ENCODE results near the gene DHX40. TPM values are rescaled to one million over a fixed set of nuclear protein-coding genes. Genes with fewer than 3 reads are reported as not detected.

The DHX40 gene
- polyA plus RNA-seq, 1 donor (not counting 4 experiments of a cell fraction or from before 2014, with no cell fraction given) = 30.7 TPM

DNA sequence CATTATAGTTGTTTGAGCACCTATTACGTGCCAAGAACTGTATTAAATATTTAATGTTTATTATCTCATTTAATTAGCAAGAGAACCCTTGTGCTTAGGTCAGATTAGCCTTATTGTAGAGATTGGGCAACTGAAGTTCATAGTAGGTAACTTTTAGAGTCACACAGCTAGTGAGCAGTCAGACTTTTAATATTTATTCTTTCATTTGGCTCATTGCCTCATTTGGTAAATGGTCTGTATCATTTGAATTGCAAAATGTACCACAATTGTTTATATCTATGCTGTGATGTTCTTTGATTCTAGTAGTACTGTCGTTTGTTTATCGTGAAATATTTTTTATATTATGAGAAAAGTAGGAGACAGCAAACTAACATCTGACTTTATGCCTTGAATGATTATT, 61.9 kb downstream of the DHX40 start:
- TF ChIP-seq EZH2 (IDR thresholded peaks at IDR 0.05; ENCODE audit: low read length) = no peak
- TF ChIP-seq, protein P1, sequence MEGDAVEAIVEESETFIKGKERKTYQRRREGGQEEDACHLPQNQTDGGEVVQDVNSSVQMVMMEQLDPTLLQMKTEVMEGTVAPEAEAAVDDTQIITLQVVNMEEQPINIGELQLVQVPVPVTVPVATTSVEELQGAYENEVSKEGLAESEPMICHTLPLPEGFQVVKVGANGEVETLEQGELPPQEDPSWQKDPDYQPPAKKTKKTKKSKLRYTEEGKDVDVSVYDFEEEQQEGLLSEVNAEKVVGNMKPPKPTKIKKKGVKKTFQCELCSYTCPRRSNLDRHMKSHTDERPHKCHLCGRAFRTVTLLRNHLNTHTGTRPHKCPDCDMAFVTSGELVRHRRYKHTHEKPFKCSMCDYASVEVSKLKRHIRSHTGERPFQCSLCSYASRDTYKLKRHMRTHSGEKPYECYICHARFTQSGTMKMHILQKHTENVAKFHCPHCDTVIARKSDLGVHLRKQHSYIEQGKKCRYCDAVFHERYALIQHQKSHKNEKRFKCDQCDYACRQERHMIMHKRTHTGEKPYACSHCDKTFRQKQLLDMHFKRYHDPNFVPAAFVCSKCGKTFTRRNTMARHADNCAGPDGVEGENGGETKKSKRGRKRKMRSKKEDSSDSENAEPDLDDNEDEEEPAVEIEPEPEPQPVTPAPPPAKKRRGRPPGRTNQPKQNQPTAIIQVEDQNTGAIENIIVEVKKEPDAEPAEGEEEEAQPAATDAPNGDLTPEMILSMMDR (optimal IDR thresholded peaks at IDR 0.05 in 1 of 3, IDR thresholded peaks at IDR 0.05 in 1 of 3, conservative IDR thresholded peaks at IDR 0.05 in 1 of 3; ENCODE audit: extremely low read depth in 1 of 3, insufficient read depth in 2 of 3, low read length in 3 of 3) = no peak
- Histone ChIP-seq H3K36me3 (ENCODE audit: control insufficient read depth in 2 of 2, extremely low read depth in 1 of 2, insufficient read depth in 2 of 2, low read length in 2 of 2) (peaks cover 6 to 7% of the 10 kb centered on the region in 2 experiments), H3K4me1 (ENCODE audit: control insufficient read depth, extremely low read depth, insufficient read depth, low read length) (peaks cover 11% of the 10 kb centered on the region), H3K9me3 (ENCODE audit: control insufficient read depth, low read depth, low read length) (no peaks in the 10 kb centered on the region), H3K4me3 (ENCODE audit: control insufficient read depth in 2 of 3, extremely low read depth in 1 of 3, insufficient read depth in 2 of 3, low read depth in 1 of 3, low read length in 3 of 3) (no peak overlapping the region), H2AFZ (ENCODE audit: control insufficient read depth, low read length) (no peak overlapping the region), H3K79me2 (ENCODE audit: control insufficient read depth, insufficient read depth, low read length) (peaks cover 99% of the 10 kb centered on the region), H3K27me3 (ENCODE audit: control insufficient read depth, extremely low read depth, insufficient read depth, low read length) (no peaks in the 10 kb centered on the region), H4K20me1 (ENCODE audit: control insufficient read depth, extremely low read depth, insufficient read depth, low read length) (peaks cover 47% of the 10 kb centered on the region), H3K9me1 (ENCODE audit: control insufficient read depth, extremely low read depth, insufficient read depth, low read length) (no peaks in the 10 kb centered on the region), H3K27ac (ENCODE audit: control insufficient read depth, insufficient read depth, low read length) (no peak overlapping the region), H3K9ac (ENCODE audit: control insufficient read depth, extremely low read depth, insufficient read depth, low read length) (no peak overlapping the region), H3K4me2 (ENCODE audit: control insufficient read depth, extremely low read depth, insufficient read depth, low read depth, low read length) (no peak overlapping the region)
- no peak for FAIRE-seq
- DNase-seq (ENCODE audit: low read depth, low spot score) = no peak
- dilution Hi-C loops (cut with MboI; ENCODE audit: extremely low pct_ligation_motif_present, low sequenced_read_pairs) = no loop called here

DNA sequence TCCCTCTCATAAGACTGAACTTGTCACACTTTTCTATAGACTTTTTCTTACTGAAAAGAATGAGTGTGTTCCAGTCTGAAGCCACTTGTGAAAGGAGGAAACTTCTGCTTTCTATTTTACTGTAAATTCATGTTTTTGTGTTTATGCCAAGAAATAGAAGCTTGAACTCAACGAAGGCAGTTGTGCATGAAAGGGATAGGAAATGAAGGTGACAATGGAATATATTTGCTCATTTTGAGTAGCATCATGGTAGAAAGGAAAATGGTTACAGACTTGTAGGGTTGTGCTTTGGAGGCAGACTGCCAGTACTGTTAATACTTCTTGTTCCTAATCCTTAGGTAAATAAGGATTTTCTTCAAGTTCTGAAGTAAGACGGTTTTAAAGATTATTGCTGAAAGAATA, 62.4 kb downstream of the DHX40 start:
- Histone ChIP-seq H3K27ac (ENCODE audit: control insufficient read depth, insufficient read depth, low read length) (no peak overlapping the region), H2AFZ (ENCODE audit: control insufficient read depth, low read length) (no peak overlapping the region), H3K4me1 (ENCODE audit: control insufficient read depth, extremely low read depth, insufficient read depth, low read length) (peaks cover 6% of the 10 kb centered on the region), H3K4me3 (ENCODE audit: control insufficient read depth in 2 of 3, extremely low read depth in 1 of 3, insufficient read depth in 2 of 3, low read depth in 1 of 3, low read length in 3 of 3) (no peak overlapping the region), H3K36me3 (ENCODE audit: control insufficient read depth in 2 of 2, extremely low read depth in 1 of 2, insufficient read depth in 2 of 2, low read length in 2 of 2) (peaks cover 6 to 7% of the 10 kb centered on the region in 2 experiments), H4K20me1 (ENCODE audit: control insufficient read depth, extremely low read depth, insufficient read depth, low read length) (peaks cover 45% of the 10 kb centered on the region), H3K9me3 (ENCODE audit: control insufficient read depth, low read depth, low read length) (no peaks in the 10 kb centered on the region), H3K4me2 (ENCODE audit: control insufficient read depth, extremely low read depth, insufficient read depth, low read depth, low read length) (no peak overlapping the region), H3K27me3 (ENCODE audit: control insufficient read depth, extremely low read depth, insufficient read depth, low read length) (no peaks in the 10 kb centered on the region), H3K9ac (ENCODE audit: control insufficient read depth, extremely low read depth, insufficient read depth, low read length) (no peak overlapping the region), H3K79me2 (ENCODE audit: control insufficient read depth, insufficient read depth, low read length) (peaks cover 99% of the 10 kb centered on the region), H3K9me1 (ENCODE audit: control insufficient read depth, extremely low read depth, insufficient read depth, low read length) (no peaks in the 10 kb centered on the region)
- TF ChIP-seq EZH2 (IDR thresholded peaks at IDR 0.05; ENCODE audit: low read length) = no peak
- TF ChIP-seq, protein P1 (optimal IDR thresholded peaks at IDR 0.05 in 1 of 3, IDR thresholded peaks at IDR 0.05 in 1 of 3, conservative IDR thresholded peaks at IDR 0.05 in 1 of 3; ENCODE audit: extremely low read depth in 1 of 3, insufficient read depth in 2 of 3, low read length in 3 of 3) = no peak
- DNase-seq (ENCODE audit: low read depth, low spot score) (no peak), FAIRE-seq (no peak)
- dilution Hi-C loops (cut with MboI; ENCODE audit: extremely low pct_ligation_motif_present, low sequenced_read_pairs) = no loop called here
